ENCODE results near the gene FAP. TPM values are rescaled to one million over a fixed set of nuclear protein-coding genes. Genes with fewer than 3 reads are reported as not detected.
A peak's percentile ranks its signal among the peaks of the same experiment; 100 is the strongest.

The FAP gene
- total and polyA plus RNA-seq, 2 experiments from 2014 or later = not detected

- H3K27ac ChIP-seq = no peak overlapping the region
- no peaks in the 10 kb centered on the region for H3K4me1 ChIP-seq (ENCODE audit: low read depth)
- TF ChIP-seq CTCF (IDR thresholded peaks at IDR 0.05; ENCODE audit: low read depth, low read length) = no peak
- no peak overlapping the region for H3K4me3 ChIP-seq
- no peaks in the 10 kb centered on the region for H3K27me3 ChIP-seq
- no peaks in the 10 kb centered on the region for H3K36me3 ChIP-seq
- no peaks in the 10 kb centered on the region for H3K9me3 ChIP-seq (ENCODE audit: low read depth)
- no peak for DNase-seq (ENCODE audit: low read depth in 1 of 2, low spot score in 1 of 2)
These were observed 10.2 kb upstream of the FAP start for GRCh38 chr2:162253435-162253834.

GRCh38 chr2:162252153-162252552, 8.9 kb upstream of the FAP start:
- DNase-seq (ENCODE audit: low read depth in 1 of 2, low spot score in 1 of 2) = no peak
- no peaks in the 10 kb centered on the region for H3K27me3 ChIP-seq
- no peak overlapping the region for H3K27ac ChIP-seq
- H3K4me3 ChIP-seq = no peak overlapping the region
- H3K4me1 ChIP-seq (ENCODE audit: low read depth) = no peaks in the 10 kb centered on the region
- no peaks in the 10 kb centered on the region for H3K9me3 ChIP-seq (ENCODE audit: low read depth)
- H3K36me3 ChIP-seq = no peaks in the 10 kb centered on the region
- TF ChIP-seq CTCF (IDR thresholded peaks at IDR 0.05; ENCODE audit: low read depth, low read length) = no peak

- Histone ChIP-seq H3K4me1 (ENCODE audit: low read depth) (no peaks in the 10 kb centered on the region), H3K27ac (no peak overlapping the region), H3K9me3 (ENCODE audit: low read depth) (no peaks in the 10 kb centered on the region), H3K36me3 (no peaks in the 10 kb centered on the region), H3K27me3 (no peaks in the 10 kb centered on the region), H3K4me3 (no peak overlapping the region)
- no peak for TF ChIP-seq CTCF (IDR thresholded peaks at IDR 0.05; ENCODE audit: low read depth, low read length)
- peak in 1 of 2 donors; percentile 40 for DNase-seq (ENCODE audit: low read depth in 1 of 2, low spot score in 1 of 2)
These were observed 2.5 kb upstream of the FAP start for GRCh38 chr2:162245781-162246180.

- H3K27ac ChIP-seq = no peak overlapping the region
These were observed 1.8 kb upstream of the FAP start for GRCh38 chr2:162245061-162245460.

GRCh38 chr2:162244541-162245031, 1.3 kb upstream of the FAP start:
- no peak for TF ChIP-seq CTCF (IDR thresholded peaks at IDR 0.05; ENCODE audit: low read depth, low read length)
- Histone ChIP-seq H3K4me3 (no peak overlapping the region), H3K36me3 (no peaks in the 10 kb centered on the region), H3K27me3 (no peaks in the 10 kb centered on the region), H3K9me3 (ENCODE audit: low read depth) (no peaks in the 10 kb centered on the region), H3K4me1 (ENCODE audit: low read depth) (no peaks in the 10 kb centered on the region), H3K27ac (no peak overlapping the region)
- DNase-seq (ENCODE audit: low read depth in 1 of 2, low spot score in 1 of 2) = peak in 1 of 2 donors; percentile 90

More at GRCh38 chr2:162245061-162245460, 1.8 kb upstream of the FAP start:
- Histone ChIP-seq H3K36me3 (no peaks in the 10 kb centered on the region), H3K9me3 (ENCODE audit: low read depth) (no peaks in the 10 kb centered on the region), H3K27me3 (no peaks in the 10 kb centered on the region), H3K4me3 (no peak overlapping the region), H3K4me1 (ENCODE audit: low read depth) (no peaks in the 10 kb centered on the region)
- TF ChIP-seq CTCF (IDR thresholded peaks at IDR 0.05; ENCODE audit: low read depth, low read length) = no peak
- DNase-seq (ENCODE audit: low read depth in 1 of 2, low spot score in 1 of 2) = no peak

GRCh38 chr2:162243715-162244114, 470 bp upstream of the FAP start:
- Histone ChIP-seq H3K27ac (no peak overlapping the region), H3K9me3 (ENCODE audit: low read depth) (no peaks in the 10 kb centered on the region), H3K4me3 (no peak overlapping the region), H3K36me3 (no peaks in the 10 kb centered on the region), H3K27me3 (no peaks in the 10 kb centered on the region), H3K4me1 (ENCODE audit: low read depth) (no peaks in the 10 kb centered on the region)
- DNase-seq (ENCODE audit: low read depth in 1 of 2, low spot score in 1 of 2) = no peak
- TF ChIP-seq CTCF (IDR thresholded peaks at IDR 0.05; ENCODE audit: low read depth, low read length) = no peak

Measured in cardiac muscle cell (in vitro differentiated cells and primary cell).